HepG2 (cell line): ENCODE measurements around the gene CPE. TPM values are rescaled to one million over a fixed set of nuclear protein-coding genes. Genes with fewer than 3 reads are reported as not detected.

Experiments used
- ATAC-seq: fragments of 200-7000 bp; cut with Tn5 transposase; 3 replicates; pipeline ENCODE4 v1.9.1; 2020; ENCODE audit warnings: mild to moderate bottlenecking, moderate library complexity
- BruUV-seq: library from RNA; stranded (reverse); fragments of 400-500 nt; replicated peaks from 2 replicates; lab custom pipeline; 2021; lab: Mats Ljungman, UMichigan
- CTCF ChIA-PET: fragments of 300-600 bp; formaldehyde crosslinking; extraction: SDS; loops from one replicate; lab custom pipeline; 2021; ENCODE audit warnings: low total read pairs, inconsistent platforms, low intra/inter-chr PET ratio; lab: Yijun Ruan, JAX
- POLR2A ChIA-PET: fragments of 350-600 bp; sonication (Branson Sonifier 250); formaldehyde crosslinking; loops from one replicate; lab custom pipeline; 2020; ENCODE audit warnings: antibody characterized with exemption, inconsistent platforms; lab: Yijun Ruan, JAX
- DNase-seq: peaks from one replicate; pipeline ENCODE4 v3.0.0-alpha.2; 2015; ENCODE audit warnings: low spot score
- FAIRE-seq: peaks from 3 replicates; lab custom pipeline; 2011; peaks lifted over from hg19 to GRCh38; lab: Jason Lieb, UNC
- H2AFZ ChIP-seq: one replicate; pipeline ENCODE4 v1.6.1; 2011; ENCODE audit warnings: low read length, inconsistent platforms
- H3K27ac ChIP-seq: fragments of 300-600 bp; 3 replicates; pipeline ENCODE4 v1.8.0; 2011; ENCODE audit warnings: mixed run types, mild to moderate bottlenecking, mixed read lengths, low read length, inconsistent platforms; ENCODE audit not compliant: insufficient read depth; ENCODE audit errors: extremely low read length
- H3K27me3 ChIP-seq, 2 experiments: fragments of 200-600 bp in 1 of 2; 2 replicates in 1 of 2; 3 replicates in 1 of 2; pipeline versions ENCODE4 v1.6.0 to v1.8.0; 2011; ENCODE audit warnings: low read length in 2 of 2, mild to moderate bottlenecking in 2 of 2, moderate library complexity in 2 of 2, inconsistent platforms in 1 of 2; ENCODE audit not compliant: insufficient read depth in 2 of 2, control insufficient read depth in 1 of 2
- H3K36me3 ChIP-seq, 2 experiments: fragments of 200-600 bp in 1 of 2; replicated peaks in 1 of 2; 2 replicates in 1 of 2; 3 replicates in 1 of 2; pipeline versions ENCODE4 v1.5.1 to v1.8.0; 2011; ENCODE audit warnings: low read length in 2 of 2, inconsistent platforms in 1 of 2; ENCODE audit not compliant: insufficient read depth in 2 of 2, control insufficient read depth in 1 of 2
- H3K4me1 ChIP-seq: 2 replicates; pipeline ENCODE4 v1.5.1; 2012; ENCODE audit warnings: low read length, inconsistent platforms; ENCODE audit not compliant: insufficient read depth
- H3K4me2 ChIP-seq: 2 replicates; pipeline ENCODE4 v1.6.0; 2011; ENCODE audit warnings: low read depth, low read length, inconsistent platforms
- H3K4me3 ChIP-seq, 3 experiments: fragments of 200-600 bp in 1 of 3; sonication (generic), shearing (Covaris generic) in 1 of 3; replicated peaks in 1 of 3; 2 replicates each; pipeline ENCODE4 v1.5.1; 2011 to 2016; ENCODE audit warnings: low read length in 3 of 3, inconsistent platforms in 2 of 3, low read depth in 2 of 3, mild to moderate bottlenecking in 2 of 3, control low read depth in 1 of 3, mixed read lengths in 1 of 3; ENCODE audit not compliant: insufficient read depth in 1 of 3
- H3K79me2 ChIP-seq: one replicate; pipeline ENCODE4 v1.6.1; 2011; ENCODE audit warnings: low read length, inconsistent platforms; ENCODE audit not compliant: insufficient read depth
- H3K9ac ChIP-seq: 2 replicates; pipeline ENCODE4 v1.6.0; 2011; ENCODE audit warnings: mild to moderate bottlenecking, low read depth, low read length, inconsistent platforms; ENCODE audit not compliant: insufficient read depth
- H3K9me3 ChIP-seq: 2 replicates; pipeline ENCODE4 v1.5.1; 2012; ENCODE audit warnings: mild to moderate bottlenecking, low read length
- H4K20me1 ChIP-seq: 2 replicates; pipeline ENCODE4 v1.6.0; 2011; ENCODE audit warnings: inconsistent platforms, mild to moderate bottlenecking, low read length, moderate library complexity; ENCODE audit not compliant: insufficient read depth
- FOXA3 ChIP-seq: IDR thresholded peaks from 2 replicates; pipeline ENCODE4 v1.6.1; 2016; ENCODE audit warnings: missing genetic modification reagents, missing compliant biosample characterization
- FOXO1 ChIP-seq: sonication (generic); formaldehyde crosslinking; IDR thresholded peaks from 2 replicates; pipeline ENCODE4 v1.4.0; 2020; ENCODE audit warnings: missing genetic modification reagents
- HMGXB3 ChIP-seq: sonication (generic); formaldehyde crosslinking; IDR thresholded peaks from 2 replicates; pipeline ENCODE4 v1.4.0; 2020; ENCODE audit warnings: missing genetic modification reagents, borderline replicate concordance
- ZFP36 ChIP-seq: fragments of 150-350 bp; IDR thresholded peaks from 2 replicates; pipeline ENCODE4 v1.6.1; 2018; ENCODE audit warnings: borderline replicate concordance, low read length, low read depth; ENCODE audit not compliant: partially characterized antibody
- ZNF597 ChIP-seq: sonication (generic); formaldehyde crosslinking; IDR thresholded peaks from 2 replicates; pipeline ENCODE4 v1.5.0; 2020; ENCODE audit warnings: missing genetic modification reagents
- ZNF776 ChIP-seq: sonication (generic); formaldehyde crosslinking; IDR thresholded peaks from 2 replicates; pipeline ENCODE4 v1.4.0; 2020; ENCODE audit warnings: mild to moderate bottlenecking, missing genetic modification reagents
- in situ Hi-C: cut with HindIII; loops from 2 replicates; pipeline ENCODE4 v1.10.0; 2017; ENCODE audit warnings: low pct_unique_long_range_greater_than_20kb; ENCODE audit not compliant: extremely low pct_ligation_motif_present
- intact Hi-C: fragments of 100-400 bp; cut with micrococcal nuclease; formaldehyde crosslinking; loops from one replicate; pipeline ENCODE4 v1.10.0; 2022; ENCODE audit not compliant: unreplicated experiment
- polyA plus RNA-seq, 8 experiments: library from polyadenylated mRNA; depleted of rRNA in 3 of 8; stranded (reverse) in 7 of 8; unstranded in 1 of 8; fragments of >200 nt; fragmentation: Illumina TruSeq in 4 of 8; extraction: Trizol in 4 of 8; gene quantifications; 2 replicates each; pipeline versions ENCODE4 v1.2.1 to v1.2.3, GENCODE V29; 2011 to 2016; ENCODE audit warnings: low read depth in 4 of 8, missing spikeins in 1 of 8, mixed read lengths in 1 of 8; ENCODE audit not compliant: insufficient read depth in 1 of 8
- total RNA-seq, 5 experiments: library from RNA; depleted of rRNA; stranded (reverse); fragments of >200 nt; fragmentation: Illumina TruSeq; extraction: Trizol; gene quantifications; 2 replicates each; pipeline ENCODE4 v1.2.3, GENCODE V29; 2016; ENCODE audit warnings: low read depth in 1 of 5
- TF ChIP-seq, protein P1 (sequence below): sonication (generic); formaldehyde crosslinking; conservative IDR thresholded peaks from 2 replicates; pipeline ENCODE4 v1.8.0; 2022; ENCODE audit warnings: missing genetic modification reagents

CPE gene
- total and polyA plus RNA-seq, 2 of the 13 experiments (the other 11 are each of a cell fraction or from before 2014, with no cell fraction given), result 268 to 852 TPM

DNA sequence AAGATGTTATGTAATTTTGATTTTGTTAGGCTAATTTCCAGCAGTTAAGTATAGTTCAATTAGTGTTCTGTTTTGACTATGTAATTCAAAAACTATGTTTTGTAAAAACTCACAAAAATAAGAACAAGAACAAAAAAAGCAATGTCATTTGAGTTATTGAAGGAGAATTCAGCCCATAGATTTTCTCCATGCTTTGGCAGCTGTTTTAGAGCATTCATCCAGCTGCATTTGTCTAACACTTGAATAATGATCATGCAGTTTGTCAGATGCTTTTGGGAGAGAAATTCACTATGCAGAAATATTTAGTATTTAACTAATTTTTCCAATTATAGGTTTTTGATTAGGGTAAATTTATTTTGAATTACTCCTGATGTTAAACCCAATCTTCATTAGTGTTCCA lies 14.2 kb downstream of the CPE start:
- Histone ChIP-seq H3K9ac (no peak overlapping the region), H3K4me1 (no peaks in the 10 kb centered on the region), H3K9me3 (no peaks in the 10 kb centered on the region), H3K79me2 (peaks cover 66% of the 10 kb centered on the region), H3K27ac (no peak overlapping the region), H3K4me2 (no peak overlapping the region), H3K36me3 (peaks cover 0 to 19% of the 10 kb centered on the region in 2 experiments; a peak in 2 of 5 replicates), H2AFZ (no peak overlapping the region), H3K27me3 (no peaks in the 10 kb centered on the region; a peak in 1 of 5 replicates), H3K4me3 (no peak overlapping the region)
- in situ Hi-C loops (no loop called here), intact Hi-C loops (no loop called here)
- ChIA-PET CTCF (no interaction called here), POLR2A (no interaction called here)
- BruUV-seq, result no TSS peak
- ATAC-seq (no peak), FAIRE-seq (no peak), DNase-seq (no peak)
- no peak for TF ChIP-seq FOXO1 (CRISPR knock-in tag)
- no peak for TF ChIP-seq FOXA3 (CRISPR knock-in tag)
- TF ChIP-seq, protein P1, sequence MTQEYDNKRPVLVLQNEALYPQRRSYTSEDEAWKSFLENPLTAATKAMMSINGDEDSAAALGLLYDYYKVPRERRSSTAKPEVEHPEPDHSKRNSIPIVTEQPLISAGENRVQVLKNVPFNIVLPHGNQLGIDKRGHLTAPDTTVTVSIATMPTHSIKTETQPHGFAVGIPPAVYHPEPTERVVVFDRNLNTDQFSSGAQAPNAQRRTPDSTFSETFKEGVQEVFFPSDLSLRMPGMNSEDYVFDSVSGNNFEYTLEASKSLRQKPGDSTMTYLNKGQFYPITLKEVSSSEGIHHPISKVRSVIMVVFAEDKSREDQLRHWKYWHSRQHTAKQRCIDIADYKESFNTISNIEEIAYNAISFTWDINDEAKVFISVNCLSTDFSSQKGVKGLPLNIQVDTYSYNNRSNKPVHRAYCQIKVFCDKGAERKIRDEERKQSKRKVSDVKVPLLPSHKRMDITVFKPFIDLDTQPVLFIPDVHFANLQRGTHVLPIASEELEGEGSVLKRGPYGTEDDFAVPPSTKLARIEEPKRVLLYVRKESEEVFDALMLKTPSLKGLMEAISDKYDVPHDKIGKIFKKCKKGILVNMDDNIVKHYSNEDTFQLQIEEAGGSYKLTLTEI (CRISPR knock-in tag), result no peak
- no peak for TF ChIP-seq ZNF597 (CRISPR knock-in tag)
- TF ChIP-seq HMGXB3 (CRISPR knock-in tag), result no peak
- TF ChIP-seq ZFP36, result no peak
- no peak for TF ChIP-seq ZNF776 (CRISPR knock-in tag)
- TF ChIP-seq, all 625 proteins: peak for 0
- H4K20me1 ChIP-seq, result no peaks in the 10 kb centered on the region
